NB4 (cell line): ENCODE data around the gene ARL8B.
"Not testable (repeated sequence)": the region's sequence is repeated elsewhere in the genome, so short reads cannot be mapped to it uniquely, and the experiment has no call there.

Experiments used
- DNase-seq: peaks from one replicate; pipeline ENCODE4 v3.0.0; 2010; ENCODE audit warnings: low read depth
- H3K4me3 ChIP-seq: one replicate; pipeline ENCODE4 v1.5.1; 2011; ENCODE audit warnings: mild to moderate bottlenecking, low read depth, low read length, moderate library complexity
- CTCF ChIP-seq: IDR thresholded peaks from one replicate; pipeline ENCODE4 v1.5.1; 2012; ENCODE audit warnings: low read depth, low read length
- MAX ChIP-seq: IDR thresholded peaks from 2 replicates; pipeline ENCODE4 v1.6.1; 2011; ENCODE audit warnings: low read depth, low read length
- MYC ChIP-seq: IDR thresholded peaks from 2 replicates; pipeline ENCODE4 v1.6.1; 2011; ENCODE audit warnings: low read depth, low read length
- POLR2A ChIP-seq: IDR thresholded peaks from 2 replicates; pipeline ENCODE4 v1.6.1; 2011; ENCODE audit warnings: mild to moderate bottlenecking; ENCODE audit not compliant: insufficient read length; ENCODE audit errors: extremely low read depth

The ARL8B gene

GRCh38 chr3:5166846-5167245 lies 44.8 kb downstream of the ARL8B start:
- no peak for TF ChIP-seq POLR2A
- no peak for TF ChIP-seq CTCF
- TF ChIP-seq MAX: no peak
- TF ChIP-seq MYC: no peak
- no peak for DNase-seq
- no peak overlapping the region for H3K4me3 ChIP-seq

- no peak for DNase-seq
- TF ChIP-seq POLR2A: no peak
- TF ChIP-seq MYC: no peak
- TF ChIP-seq CTCF: no peak
- no peak for TF ChIP-seq MAX
- H3K4me3 ChIP-seq: no peak overlapping the region
Measured at GRCh38 chr3:5168110-5168509, 46.0 kb downstream of the ARL8B start.

GRCh38 chr3:5169807-5170206 lies 47.7 kb downstream of the ARL8B start:
- no peak for TF ChIP-seq MYC
- TF ChIP-seq POLR2A: no peak
- no peak for TF ChIP-seq CTCF
- no peak for TF ChIP-seq MAX
- no peak overlapping the region for H3K4me3 ChIP-seq
- no peak for DNase-seq

- no peak for DNase-seq
- no peak overlapping the region for H3K4me3 ChIP-seq
Measured at GRCh38 chr3:5170975-5171374, 48.9 kb downstream of the ARL8B start.

GRCh38 chr3:5172018-5172417 lies 49.9 kb downstream of the ARL8B start:
- H3K4me3 ChIP-seq: no peak overlapping the region

More at GRCh38 chr3:5170975-5171374, 48.9 kb downstream of the ARL8B start:
- TF ChIP-seq CTCF (no peak), POLR2A (no peak), MAX (no peak), MYC (no peak)

GRCh38 chr3:5179036-5179435 lies 56.9 kb downstream of the ARL8B start:
- DNase-seq, H3K4me3 ChIP-seq: not testable (repeated sequence)

More at GRCh38 chr3:5172018-5172417, 49.9 kb downstream of the ARL8B start:
- TF ChIP-seq MYC (no peak), MAX (no peak), POLR2A (no peak)
- DNase-seq: no peak

- DNase-seq: no peak
- TF ChIP-seq CTCF: no peak
- no peak overlapping the region for H3K4me3 ChIP-seq
Measured at GRCh38 chr3:5181469-5182141, 59.5 kb downstream of the ARL8B start.

GRCh38 chr3:5183714-5184113 lies 61.6 kb downstream of the ARL8B start:
- not testable (repeated sequence) for H3K4me3 ChIP-seq
- DNase-seq: peak; percentile 48
